Loucy (cell line): Measurements from ENCODE around the gene PCSK5.

Experiments used
- CTCF ChIP-seq: fragments of 200-600 bp; sonication (generic); conservative IDR thresholded peaks from 2 replicates; pipeline ENCODE4 v1.5.1; 2014; ENCODE audit warnings: mild to moderate bottlenecking, antibody characterized with exemption, low read length
- EZH2phosphoT487 ChIP-seq: fragments of 200-600 bp; IDR thresholded peaks from 2 replicates; pipeline ENCODE4 v1.6.1; 2018; ENCODE audit warnings: antibody characterized with exemption, mild to moderate bottlenecking, moderate library complexity, borderline replicate concordance

DNA sequence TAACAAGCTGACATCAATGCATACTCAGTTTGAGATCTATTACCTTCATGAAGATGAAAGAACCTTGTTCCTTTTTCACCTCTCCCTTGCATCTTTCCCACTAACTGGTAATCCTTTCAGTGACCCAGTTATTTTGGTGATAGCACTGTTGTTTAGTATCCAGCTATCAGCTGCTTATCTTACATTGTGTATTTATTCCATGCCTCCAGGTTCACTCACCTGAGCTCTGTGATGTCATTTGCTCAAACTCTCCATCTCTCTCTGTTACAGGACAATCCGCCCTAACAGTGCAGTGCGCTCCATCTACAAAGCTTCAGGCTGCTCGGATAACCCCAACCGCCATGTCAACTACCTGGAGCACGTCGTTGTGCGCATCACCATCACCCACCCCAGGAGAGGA is 268.2 kb downstream of the PCSK5 start:
- no peak for TF ChIP-seq CTCF
- TF ChIP-seq EZH2phosphoT487, result no peak
